Upper lobe of right lung (tissue), 1 donor: ENCODE results near the gene SMOC1. TPM values are rescaled to one million over a fixed set of nuclear protein-coding genes. Genes with fewer than 3 reads are reported as not detected.

Source experiments
- ATAC-seq: fragments of 200-7000 bp; cut with Tn5 transposase; one replicate; pipeline ENCODE4 v1.9.1; 2020; ENCODE audit warnings: mild to moderate bottlenecking, moderate library complexity
- DNase-seq: peaks from one replicate; pipeline ENCODE4 v3.0.0-alpha.2; 2020
- H3K27ac ChIP-seq: fragments of 200-600 bp; one replicate; pipeline ENCODE4 v1.8.0; 2022
- H3K27me3 ChIP-seq: fragments of 200-600 bp; one replicate; pipeline ENCODE4 v1.8.0; 2022; ENCODE audit warnings: mild to moderate bottlenecking
- H3K36me3 ChIP-seq: fragments of 200-600 bp; one replicate; pipeline ENCODE4 v1.8.0; 2022
- H3K4me1 ChIP-seq: fragments of 200-600 bp; one replicate; pipeline ENCODE4 v1.8.0; 2022
- H3K4me3 ChIP-seq: fragments of 200-600 bp; one replicate; pipeline ENCODE4 v1.8.0; 2022; ENCODE audit warnings: mild to moderate bottlenecking
- H3K9me3 ChIP-seq: fragments of 200-600 bp; one replicate; pipeline ENCODE4 v1.8.0; 2022
- CTCF ChIP-seq: fragments of 200-600 bp; IDR thresholded peaks from one replicate; pipeline ENCODE4 v1.8.0; 2022; ENCODE audit warnings: antibody characterized with exemption
- intact Hi-C: fragments of 100-400 bp; cut with DNase I; formaldehyde crosslinking; loops from one replicate; pipeline ENCODE4 v1.11.0; 2022
- total RNA-seq: library from RNA; stranded (reverse); fragmentation: NEBNext Ultra II Directional; extraction: Animal tissue kit (Norgen Biotek cat#: 25700); gene quantifications from one replicate; pipeline ENCODE4 v1.2.1, GENCODE V29; 2021
- donor health status: DM: no; HTN: yes; CAD: no; lungs with severe emphysema.

SMOC1 gene
- total RNA-seq, 1 donor from 2014 or later: 1.1 TPM

DNA sequence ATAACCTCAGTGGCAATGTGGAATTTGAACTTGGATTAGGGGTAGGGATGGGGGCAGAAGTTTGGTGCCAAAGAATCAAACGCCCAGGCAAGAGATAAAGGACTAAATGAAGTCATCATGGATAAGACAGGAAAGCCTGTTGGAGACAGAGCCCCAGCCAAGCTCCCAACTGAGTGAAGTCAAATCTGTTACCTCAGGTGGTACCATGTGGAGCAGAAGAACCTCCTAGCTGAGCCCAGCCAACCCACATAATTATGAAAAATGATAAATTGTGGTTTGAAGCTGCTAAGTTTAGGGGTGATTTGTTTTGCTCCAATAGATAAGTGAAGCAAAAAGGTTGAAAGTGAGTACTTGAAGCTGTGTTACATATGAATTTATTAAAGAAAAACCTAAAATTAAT, 66.1 kb downstream of the SMOC1 start:
- H3K4me1 ChIP-seq: no peaks in the 10 kb centered on the region
- no peak for TF ChIP-seq CTCF
- intact Hi-C loops: no loop called here
- H3K36me3 ChIP-seq: no peaks in the 10 kb centered on the region
- ATAC-seq (no peak), DNase-seq (no peak)
- no peaks in the 10 kb centered on the region for H3K27me3 ChIP-seq
- no peak overlapping the region for H3K4me3 ChIP-seq
- no peak overlapping the region for H3K27ac ChIP-seq
- H3K9me3 ChIP-seq: no peaks in the 10 kb centered on the region

DNA sequence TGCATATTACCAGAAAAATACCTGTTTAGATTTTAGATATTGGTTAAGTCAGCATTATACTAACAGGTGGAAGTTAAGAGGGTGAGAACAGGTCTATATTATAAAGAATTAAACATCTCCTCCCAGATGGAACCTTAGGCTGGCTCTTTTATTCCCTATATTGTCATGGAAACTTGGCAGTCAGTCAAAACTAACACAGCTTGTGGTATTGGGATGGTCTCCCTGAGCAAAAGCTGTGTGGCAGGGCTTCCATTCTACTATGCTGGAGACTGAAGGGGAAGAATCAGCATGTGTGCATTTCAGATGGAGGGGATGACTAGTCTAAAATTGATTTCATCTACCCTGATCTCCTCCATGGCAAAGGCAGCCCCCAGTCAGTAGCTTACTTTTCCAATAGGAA, 66.7 kb downstream of the SMOC1 start:
- no peaks in the 10 kb centered on the region for H3K4me1 ChIP-seq
- H3K36me3 ChIP-seq: no peaks in the 10 kb centered on the region
- no peak for ATAC-seq
- H3K27ac ChIP-seq: no peak overlapping the region
- intact Hi-C loops: no loop called here
- no peak overlapping the region for H3K4me3 ChIP-seq
- no peak for DNase-seq
- no peaks in the 10 kb centered on the region for H3K27me3 ChIP-seq
- H3K9me3 ChIP-seq: no peaks in the 10 kb centered on the region
- TF ChIP-seq CTCF: no peak

- no peaks in the 10 kb centered on the region for H3K4me1 ChIP-seq
- ATAC-seq (no peak), DNase-seq (no peak)
- H3K9me3 ChIP-seq: no peaks in the 10 kb centered on the region
- TF ChIP-seq CTCF: no peak
- intact Hi-C loops: no loop called here
- H3K4me3 ChIP-seq: no peak overlapping the region
- no peaks in the 10 kb centered on the region for H3K27me3 ChIP-seq
- no peaks in the 10 kb centered on the region for H3K36me3 ChIP-seq
- H3K27ac ChIP-seq: no peak overlapping the region
Observed at GRCh38 chr14:69948351-69948750, 69.1 kb downstream of the SMOC1 start.

- Histone ChIP-seq H3K4me3 (no peak overlapping the region), H3K27ac (no peak overlapping the region), H3K9me3 (no peaks in the 10 kb centered on the region), H3K27me3 (no peaks in the 10 kb centered on the region), H3K4me1 (no peaks in the 10 kb centered on the region), H3K36me3 (no peaks in the 10 kb centered on the region)
- ATAC-seq (no peak), DNase-seq (no peak)
- no peak for TF ChIP-seq CTCF
- intact Hi-C loops: no loop called here
Observed at GRCh38 chr14:69951263-69951662, 72.0 kb downstream of the SMOC1 start.

DNA sequence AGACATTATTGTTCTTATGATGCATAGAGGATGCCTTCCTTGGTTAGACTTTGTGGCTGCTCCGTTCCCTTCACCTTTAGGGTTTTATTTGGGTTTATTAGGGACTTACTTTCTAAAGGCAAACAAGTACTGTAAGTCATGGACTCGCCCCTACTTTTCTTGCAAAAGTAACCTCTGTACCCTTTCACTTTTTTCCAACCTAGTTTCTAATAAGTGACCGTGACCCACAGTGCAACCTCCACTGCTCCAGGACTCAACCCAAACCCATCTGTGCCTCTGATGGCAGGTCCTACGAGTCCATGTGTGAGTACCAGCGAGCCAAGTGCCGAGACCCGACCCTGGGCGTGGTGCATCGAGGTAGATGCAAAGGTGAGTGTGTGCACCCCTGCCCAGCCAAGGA, 72.7 kb downstream of the SMOC1 start:
- ATAC-seq (no peak), DNase-seq (no peak)
- intact Hi-C loops: no loop called here
- H3K4me3 ChIP-seq: no peak overlapping the region
- H3K36me3 ChIP-seq: no peaks in the 10 kb centered on the region
- TF ChIP-seq CTCF: no peak
- no peaks in the 10 kb centered on the region for H3K4me1 ChIP-seq
- H3K27me3 ChIP-seq: no peaks in the 10 kb centered on the region
- H3K27ac ChIP-seq: no peak overlapping the region
- no peaks in the 10 kb centered on the region for H3K9me3 ChIP-seq

- intact Hi-C loops: no loop called here
- Histone ChIP-seq H3K9me3 (no peaks in the 10 kb centered on the region), H3K4me3 (no peak overlapping the region), H3K27me3 (no peaks in the 10 kb centered on the region), H3K4me1 (no peaks in the 10 kb centered on the region), H3K27ac (no peak overlapping the region), H3K36me3 (no peaks in the 10 kb centered on the region)
- no peak for DNase-seq
- TF ChIP-seq CTCF: no peak
- no peak for ATAC-seq
Observed at GRCh38 chr14:69953266-69953915, 74.2 kb downstream of the SMOC1 start.
